GM08714 (cell line): ENCODE data around the gene CFDP1.

Experiments used
- H3K4me3 ChIP-seq: fragments of 200-500 bp; sonication (Bioruptor generic); 2 replicates; pipeline ENCODE4 v1.5.1; 2014; ENCODE audit warnings: mild to moderate bottlenecking, low read length, inconsistent platforms
- ZNF274 ChIP-seq: IDR thresholded peaks from 2 replicates; pipeline ENCODE4 v1.6.1; 2012; ENCODE audit warnings: mild to moderate bottlenecking, low read depth, low read length

Gene CFDP1

GRCh38 chr16:75379911-75380847 lies 53.1 kb downstream of the CFDP1 start:
- H3K4me3 ChIP-seq = peak overlapping the region; percentile 66; the same call in 1 of the 2 replicates
- no peak for TF ChIP-seq ZNF274

DNA sequence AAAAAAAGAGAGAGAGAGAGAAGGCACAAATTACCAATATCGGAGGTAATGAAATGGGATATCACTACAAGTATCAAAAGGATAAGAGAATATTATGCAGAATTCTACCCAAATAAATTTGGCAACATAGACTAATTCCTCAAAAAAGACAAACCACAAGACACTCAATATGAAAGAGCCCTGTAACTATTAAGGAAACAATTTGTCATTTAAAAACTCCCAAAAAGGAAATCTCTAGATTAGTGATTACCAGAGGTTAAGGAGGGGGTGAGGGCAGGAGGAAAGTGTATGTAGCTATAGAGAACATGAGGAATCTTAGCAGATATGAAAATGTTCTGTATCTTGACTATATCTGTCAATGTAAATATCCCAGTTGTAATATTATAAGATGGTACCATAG lies 54.0 kb downstream of the CFDP1 start:
- peak overlapping the region; percentile 66; the same call in 1 of the 2 replicates for H3K4me3 ChIP-seq
- TF ChIP-seq ZNF274 = no peak

- TF ChIP-seq ZNF274 = no peak
- H3K4me3 ChIP-seq = no peak overlapping the region
These were observed 54.7 kb downstream of the CFDP1 start for GRCh38 chr16:75378616-75379015.

DNA sequence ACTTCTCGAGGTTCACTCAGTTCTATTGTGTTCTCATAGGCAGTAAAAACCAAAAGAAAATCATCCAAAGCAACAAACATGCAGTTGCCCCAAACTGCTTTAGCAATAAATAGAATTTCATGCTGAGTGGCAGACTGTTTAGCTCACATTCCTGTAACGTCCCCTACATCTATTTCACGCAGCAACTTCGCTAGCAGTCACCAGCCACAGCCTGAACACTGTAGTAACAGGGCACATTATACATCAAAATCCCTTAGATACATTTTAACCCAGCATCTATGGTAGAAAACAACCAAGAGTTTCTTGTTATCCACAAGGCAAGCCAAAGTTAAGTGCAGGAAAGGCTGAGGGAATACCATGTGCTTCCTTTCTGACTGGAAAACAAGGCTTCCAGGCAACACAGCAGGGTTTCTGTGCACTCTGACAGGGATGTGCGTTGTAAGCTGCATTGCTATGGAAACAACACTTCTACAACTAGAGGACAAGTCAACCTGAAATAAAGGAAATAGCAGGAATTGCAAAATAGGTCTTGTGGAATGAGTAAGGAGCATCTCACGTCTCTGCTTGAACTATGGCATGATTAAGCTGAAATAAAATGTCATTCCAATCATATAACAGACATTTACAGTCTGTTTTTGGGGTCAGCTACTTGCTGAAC lies 55.4 kb downstream of the CFDP1 start:
- H3K4me3 ChIP-seq = no peak overlapping the region; the same call in 1 of the 2 replicates

GRCh38 chr16:75376475-75377161 lies 56.7 kb downstream of the CFDP1 start:
- no peak overlapping the region for H3K4me3 ChIP-seq
- TF ChIP-seq ZNF274 = no peak

More for the DNA sequence above, 55.4 kb downstream of the CFDP1 start:
- TF ChIP-seq ZNF274 = no peak

DNA sequence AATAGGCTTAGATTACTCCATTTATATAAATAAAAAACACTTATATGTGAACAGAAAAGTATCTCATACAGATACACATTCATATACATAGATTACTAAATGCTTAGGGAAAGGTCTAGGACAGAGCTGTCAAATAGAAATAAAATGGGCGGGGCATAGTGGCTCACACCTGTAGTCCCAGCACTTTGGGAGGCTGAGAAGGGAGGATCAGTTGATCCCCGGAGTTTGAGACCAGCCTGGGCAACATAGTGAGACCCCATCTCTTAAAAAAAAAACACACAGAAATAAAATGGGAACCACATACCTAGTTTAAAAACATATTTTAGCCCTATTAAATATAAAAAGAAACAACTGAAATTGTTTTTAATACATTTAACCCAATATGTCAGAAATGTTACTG lies 58.9 kb downstream of the CFDP1 start:
- H3K4me3 ChIP-seq = no peak overlapping the region
- no peak for TF ChIP-seq ZNF274

DNA sequence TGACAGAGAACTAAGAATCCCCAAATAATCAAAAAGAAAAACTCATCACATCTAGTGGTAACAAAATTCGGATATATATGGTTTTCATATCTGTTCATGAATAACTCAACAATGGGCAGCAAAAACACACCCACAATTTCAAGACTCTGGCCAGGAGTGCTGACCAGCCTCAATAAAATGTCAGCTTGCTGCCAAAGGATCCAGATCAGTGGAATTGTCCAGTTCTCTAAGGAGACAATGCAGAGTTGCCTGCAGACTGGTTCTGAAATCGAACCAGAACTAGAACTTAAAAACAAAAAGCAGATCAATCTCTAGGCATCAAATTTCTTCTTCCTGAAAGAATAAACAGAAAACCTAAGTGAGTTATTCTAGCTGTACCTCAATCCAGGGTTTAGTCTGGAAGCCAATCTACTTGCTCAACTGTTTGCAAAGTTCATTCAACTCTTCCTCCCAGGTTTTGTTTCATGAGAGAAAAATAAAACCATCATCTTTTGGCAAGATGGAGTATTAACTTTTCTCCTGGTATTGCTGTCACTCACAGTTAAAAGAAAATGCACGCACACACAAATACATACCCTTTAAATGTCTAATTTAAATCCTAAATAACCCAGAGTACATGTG lies 61.0 kb downstream of the CFDP1 start:
- no peak for TF ChIP-seq ZNF274
- H3K4me3 ChIP-seq = no peak overlapping the region

DNA sequence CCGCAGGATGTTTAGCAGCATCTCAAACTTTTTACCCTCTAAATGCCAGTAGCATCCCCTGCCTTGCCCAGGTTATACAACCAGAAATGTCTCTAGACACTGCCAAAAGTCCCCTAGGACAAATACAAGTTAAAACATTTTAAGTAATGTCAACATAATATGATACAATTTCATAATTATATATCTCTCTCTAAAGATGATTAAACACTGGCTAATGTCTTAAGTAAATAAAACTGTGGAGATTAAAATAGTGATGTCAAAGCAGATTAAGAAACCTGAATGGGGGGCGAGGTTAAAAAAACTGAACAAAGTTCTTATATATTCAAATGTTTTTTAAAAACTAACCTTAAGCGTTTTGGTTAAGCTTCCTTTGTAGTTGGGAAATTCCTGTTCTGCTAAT lies 62.1 kb downstream of the CFDP1 start:
- no peak overlapping the region for H3K4me3 ChIP-seq
- TF ChIP-seq ZNF274 = no peak

GRCh38 chr16:75364286-75364791 lies 69.0 kb downstream of the CFDP1 start:
- H3K4me3 ChIP-seq = no peak overlapping the region
- TF ChIP-seq ZNF274 = no peak

- no peak overlapping the region for H3K4me3 ChIP-seq
- TF ChIP-seq ZNF274 = no peak
These were observed 70.5 kb downstream of the CFDP1 start for GRCh38 chr16:75362846-75363245.

GRCh38 chr16:75361936-75362335 lies 71.4 kb downstream of the CFDP1 start:
- no peak for TF ChIP-seq ZNF274

GRCh38 chr16:75354170-75354569 lies 79.1 kb downstream of the CFDP1 start:
- H3K4me3 ChIP-seq = no peak overlapping the region
- no peak for TF ChIP-seq ZNF274

More at GRCh38 chr16:75361936-75362335, 71.4 kb downstream of the CFDP1 start:
- no peak overlapping the region for H3K4me3 ChIP-seq

- no peak overlapping the region for H3K4me3 ChIP-seq
- no peak for TF ChIP-seq ZNF274
These were observed 82.1 kb downstream of the CFDP1 start for GRCh38 chr16:75351183-75351582.

GRCh38 chr16:75345711-75346110 lies 87.6 kb downstream of the CFDP1 start:
- TF ChIP-seq ZNF274 = no peak
- no peak overlapping the region for H3K4me3 ChIP-seq
